ENCODE data around the gene FAM184A. TPM values are rescaled to one million over a fixed set of nuclear protein-coding genes. Genes with fewer than 3 reads are reported as not detected.

Gene FAM184A
- polyA plus RNA-seq, 1 experiment: not detected

GRCh38 chr6:119035459-119035858 lies 43.0 kb downstream of the FAM184A start:
- Histone ChIP-seq H3K4me3 (ENCODE audit: low read depth, low read length) (no peak overlapping the region), H3K27me3 (ENCODE audit: control insufficient read depth, insufficient read depth, low read length) (peaks cover 3% of the 10 kb centered on the region), H3K36me3 (ENCODE audit: control insufficient read depth, insufficient read depth, low read length) (no peaks in the 10 kb centered on the region)
- no peak for TF ChIP-seq CTCF (IDR thresholded peaks at IDR 0.05; ENCODE audit: insufficient read depth, low read depth, low read length)
- ChIA-PET POLR2A (no interaction called here), CTCF (no interaction called here)
- no peak for DNase-seq (ENCODE audit: low read depth)

GRCh38 chr6:119034827-119035458 lies 43.5 kb downstream of the FAM184A start:
- no peak for DNase-seq (ENCODE audit: low read depth)
- H3K4me3 ChIP-seq (ENCODE audit: low read depth, low read length): no peak overlapping the region
- no peak for TF ChIP-seq CTCF (IDR thresholded peaks at IDR 0.05; ENCODE audit: insufficient read depth, low read depth, low read length)
- no peaks in the 10 kb centered on the region; the same call in 1 of the 2 replicates for H3K27me3 ChIP-seq (ENCODE audit: control insufficient read depth, insufficient read depth, low read length)
- CTCF ChIA-PET: no interaction called here
- no peaks in the 10 kb centered on the region for H3K36me3 ChIP-seq (ENCODE audit: control insufficient read depth, insufficient read depth, low read length)
- POLR2A ChIA-PET: no interaction called here

GRCh38 chr6:119032428-119032827 lies 46.0 kb downstream of the FAM184A start:
- H3K4me3 ChIP-seq (ENCODE audit: low read depth, low read length): no peak overlapping the region
- ChIA-PET CTCF (no interaction called here), POLR2A (no interaction called here)
- H3K27me3 ChIP-seq (ENCODE audit: control insufficient read depth, insufficient read depth, low read length): no peaks in the 10 kb centered on the region
- TF ChIP-seq CTCF (IDR thresholded peaks at IDR 0.05; ENCODE audit: insufficient read depth, low read depth, low read length): no peak
- DNase-seq (ENCODE audit: low read depth): no peak
- no peaks in the 10 kb centered on the region for H3K36me3 ChIP-seq (ENCODE audit: control insufficient read depth, insufficient read depth, low read length)

GRCh38 chr6:119030759-119031158 lies 47.7 kb downstream of the FAM184A start:
- no peak for TF ChIP-seq CTCF (IDR thresholded peaks at IDR 0.05; ENCODE audit: insufficient read depth, low read depth, low read length)
- no peaks in the 10 kb centered on the region for H3K27me3 ChIP-seq (ENCODE audit: control insufficient read depth, insufficient read depth, low read length)
- H3K4me3 ChIP-seq (ENCODE audit: low read depth, low read length): no peak overlapping the region
- DNase-seq (ENCODE audit: low read depth): no peak
- ChIA-PET CTCF (no interaction called here), POLR2A (no interaction called here)
- no peaks in the 10 kb centered on the region for H3K36me3 ChIP-seq (ENCODE audit: control insufficient read depth, insufficient read depth, low read length)

GRCh38 chr6:119028091-119028490 lies 50.4 kb downstream of the FAM184A start:
- Histone ChIP-seq H3K4me3 (ENCODE audit: low read depth, low read length) (no peak overlapping the region), H3K36me3 (ENCODE audit: control insufficient read depth, insufficient read depth, low read length) (no peaks in the 10 kb centered on the region), H3K27me3 (ENCODE audit: control insufficient read depth, insufficient read depth, low read length) (no peaks in the 10 kb centered on the region)
- no peak for TF ChIP-seq CTCF (IDR thresholded peaks at IDR 0.05; ENCODE audit: insufficient read depth, low read depth, low read length)
- POLR2A ChIA-PET: no interaction called here
- DNase-seq (ENCODE audit: low read depth): no peak
- CTCF ChIA-PET: no interaction called here
